HS-5 (cell line): ENCODE measurements around the gene SLIT3.

Experiments used
- DNase-seq: peaks from one replicate; pipeline ENCODE4 v3.0.0-alpha.2; 2012; ENCODE audit warnings: low read depth

SLIT3 gene

DNA sequence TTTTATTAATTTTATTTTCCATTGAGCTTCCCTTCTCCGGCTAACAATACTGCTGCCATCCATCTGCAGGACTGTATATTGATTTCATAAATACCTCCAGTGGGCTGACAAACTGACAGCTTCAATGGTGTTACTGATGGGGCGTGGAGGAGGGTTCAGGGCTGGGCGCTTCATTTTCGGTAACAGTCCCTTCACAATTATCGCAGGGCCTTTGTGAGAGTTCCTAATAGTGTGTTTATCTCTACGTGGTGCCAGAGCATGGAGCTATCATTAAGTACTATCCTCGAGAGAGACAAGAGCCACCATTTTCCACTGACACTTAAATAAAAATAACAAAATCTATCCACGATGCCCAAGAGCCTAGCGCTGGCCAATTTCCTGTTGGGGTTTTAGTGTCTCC, 414.8 kb downstream of the SLIT3 start:
- DNase-seq, result no peak

DNA sequence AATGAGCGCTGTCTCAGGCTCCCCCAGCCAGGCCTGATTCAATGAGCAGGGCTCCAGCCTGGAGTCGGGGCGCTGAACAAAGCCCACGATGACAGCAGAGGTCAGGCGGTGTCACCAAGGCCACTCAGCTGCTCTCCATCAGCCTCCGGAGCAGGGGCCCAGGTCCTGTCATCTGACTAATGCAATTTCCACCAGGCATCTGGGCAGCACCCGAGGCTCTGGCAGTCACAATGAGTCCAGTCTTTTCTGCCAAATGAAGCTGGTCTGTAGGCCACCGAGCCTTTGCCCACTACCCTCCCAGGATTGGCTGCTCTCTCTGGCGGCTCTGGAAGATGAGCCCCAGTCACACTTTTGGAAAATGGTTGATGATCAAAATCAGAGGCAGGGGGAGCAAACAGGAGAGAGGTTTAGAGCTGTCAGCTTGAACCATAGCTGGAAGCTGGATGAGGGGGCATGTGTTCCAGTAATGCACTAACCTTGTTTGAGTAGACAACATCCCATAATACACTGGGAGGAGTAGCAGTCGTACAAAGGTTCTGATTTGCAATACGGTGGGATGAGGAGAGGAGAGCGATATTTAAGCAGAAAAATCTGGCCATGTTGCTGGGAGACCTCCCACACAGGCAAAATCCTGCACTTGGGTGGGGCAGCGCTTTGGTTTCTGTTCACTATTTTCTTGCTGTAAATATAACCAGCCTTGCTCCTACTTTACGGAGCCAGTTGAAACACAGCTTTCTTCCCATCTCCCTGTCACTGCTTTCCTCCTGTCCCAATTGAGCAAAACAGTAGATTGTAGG, 415.4 kb downstream of the SLIT3 start:
- no peak for DNase-seq

DNA sequence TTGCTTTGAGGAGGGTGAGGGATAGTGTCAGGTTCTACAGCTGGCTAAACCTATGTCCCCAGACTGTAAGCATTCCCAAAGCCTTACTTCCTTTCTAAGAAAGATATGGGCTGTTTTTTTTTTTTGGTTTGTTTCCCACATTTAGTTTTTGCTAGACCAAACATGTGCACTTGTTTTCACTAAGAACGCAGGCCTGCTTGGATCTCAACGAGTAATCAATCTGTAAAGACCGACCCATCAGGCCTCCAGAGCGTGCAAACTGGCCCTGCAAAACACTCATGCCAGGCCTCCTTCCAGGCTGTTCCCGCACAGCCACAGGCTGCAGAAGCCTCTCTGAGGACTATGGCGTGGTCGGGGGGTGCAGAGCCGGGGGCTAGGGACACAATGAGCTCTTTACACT, 416.9 kb downstream of the SLIT3 start:
- DNase-seq, result no peak

DNA sequence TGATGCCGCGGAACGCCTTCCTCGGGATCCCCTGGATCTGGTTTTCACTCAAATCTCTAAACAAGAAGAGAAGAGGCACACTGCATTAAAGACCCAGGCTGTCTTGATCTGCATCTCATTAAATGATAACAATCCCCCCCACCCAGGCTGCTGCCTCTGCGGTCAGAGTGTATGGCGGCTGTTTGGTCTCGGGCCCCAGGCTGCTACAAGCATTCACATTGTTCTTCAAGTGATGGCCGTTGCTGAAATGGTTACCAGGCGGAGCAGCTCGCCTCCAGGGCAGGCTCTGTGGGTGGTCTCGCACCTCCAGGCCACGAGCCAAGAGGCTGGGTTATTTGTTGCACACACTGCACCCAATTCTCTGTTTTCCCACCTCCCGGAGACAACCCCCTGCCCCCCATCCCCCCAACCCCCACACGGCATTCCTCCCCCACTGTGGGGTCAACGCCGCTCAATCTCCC, 417.6 kb downstream of the SLIT3 start:
- DNase-seq, result no peak

DNA sequence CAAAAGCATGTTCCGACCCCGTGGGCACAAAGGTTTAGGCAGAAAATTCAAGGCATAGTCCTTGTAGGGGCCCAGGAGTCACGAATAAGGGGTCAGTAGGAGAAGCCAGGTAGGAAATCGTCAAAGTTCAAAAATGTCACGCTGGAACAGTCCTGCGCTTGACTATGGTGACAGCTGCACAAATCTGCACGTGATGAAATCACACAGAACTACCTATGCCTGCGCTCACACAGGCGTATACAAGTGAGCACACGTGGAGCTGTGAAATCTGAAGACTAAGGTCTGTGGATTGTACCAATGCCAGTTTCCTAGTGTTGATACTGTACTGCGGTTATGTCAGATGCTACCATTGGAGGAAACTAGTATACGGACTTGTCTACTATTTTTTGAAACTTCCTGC, 418.7 kb downstream of the SLIT3 start:
- no peak for DNase-seq

DNA sequence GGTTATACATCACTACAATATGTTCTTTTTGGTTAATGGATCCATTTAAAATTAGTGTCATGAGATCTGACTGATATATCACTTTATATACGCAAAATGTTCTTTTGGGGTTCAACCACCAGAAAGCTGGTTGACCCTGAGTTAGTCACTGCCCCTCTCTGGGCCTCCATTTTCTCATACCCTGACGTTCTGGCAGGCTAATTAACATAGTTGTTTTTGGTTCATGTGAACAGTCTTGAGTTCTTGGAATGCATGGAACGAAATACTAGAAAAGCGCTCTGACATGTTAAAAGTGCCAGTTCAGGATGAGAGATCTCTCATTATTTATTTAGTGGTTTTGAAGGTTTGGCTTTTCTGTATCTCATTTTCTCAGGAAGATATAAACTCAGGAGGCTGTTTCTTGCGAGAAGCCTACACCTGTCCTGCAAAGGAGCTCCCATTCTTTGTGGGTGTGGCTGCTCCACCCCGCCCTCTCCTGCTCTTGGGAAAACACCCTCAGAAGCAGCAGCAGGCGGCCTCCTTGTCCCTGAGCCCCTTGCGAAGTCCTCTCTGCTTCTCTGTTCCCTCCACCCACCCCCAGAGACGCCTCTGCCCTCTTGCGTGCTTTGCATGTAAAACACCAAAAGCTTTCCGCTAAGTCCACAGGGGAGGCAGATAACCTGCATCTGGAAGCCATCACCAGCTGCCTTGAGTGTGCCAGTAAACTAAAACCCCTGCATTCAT, 419.4 kb downstream of the SLIT3 start:
- no peak for DNase-seq

DNA sequence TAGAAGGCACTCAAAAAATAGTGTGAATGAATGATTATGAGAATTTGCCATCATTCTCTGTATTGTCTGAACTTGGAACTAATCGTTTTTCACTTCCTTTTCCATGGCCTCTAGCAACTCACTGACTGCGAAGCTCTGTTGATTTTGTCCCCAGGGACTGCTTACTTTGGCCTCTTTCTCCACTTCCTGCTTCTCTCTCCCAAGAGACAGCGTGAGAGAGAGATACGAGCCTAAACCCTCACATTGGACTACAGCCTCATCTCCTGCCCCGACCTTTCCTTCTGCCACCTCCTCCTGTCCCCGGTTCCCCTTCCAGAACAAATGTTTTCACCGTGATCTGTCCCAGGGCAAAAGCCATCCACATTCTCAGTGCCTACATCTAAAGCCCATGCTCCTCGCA, 421.0 kb downstream of the SLIT3 start:
- no peak for DNase-seq

DNA sequence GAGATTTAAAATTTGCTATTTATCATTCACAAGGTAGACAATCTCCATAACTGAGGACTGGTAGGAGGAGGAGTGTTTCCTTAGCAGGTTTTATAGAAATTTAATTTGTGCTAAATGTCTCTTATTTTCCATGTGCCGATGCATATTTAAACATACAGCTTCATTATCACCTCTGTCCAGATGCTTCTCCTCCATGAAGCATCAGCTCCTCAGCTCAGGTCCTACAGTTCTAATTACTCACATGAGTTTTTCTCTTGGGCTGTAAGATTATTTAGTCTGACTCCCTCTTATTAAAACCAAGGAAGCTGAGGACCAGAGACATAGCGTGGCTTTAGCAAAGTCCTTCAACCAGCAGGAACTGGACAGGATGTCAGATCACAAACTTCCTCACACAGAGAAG, 421.6 kb downstream of the SLIT3 start:
- no peak for DNase-seq

DNA sequence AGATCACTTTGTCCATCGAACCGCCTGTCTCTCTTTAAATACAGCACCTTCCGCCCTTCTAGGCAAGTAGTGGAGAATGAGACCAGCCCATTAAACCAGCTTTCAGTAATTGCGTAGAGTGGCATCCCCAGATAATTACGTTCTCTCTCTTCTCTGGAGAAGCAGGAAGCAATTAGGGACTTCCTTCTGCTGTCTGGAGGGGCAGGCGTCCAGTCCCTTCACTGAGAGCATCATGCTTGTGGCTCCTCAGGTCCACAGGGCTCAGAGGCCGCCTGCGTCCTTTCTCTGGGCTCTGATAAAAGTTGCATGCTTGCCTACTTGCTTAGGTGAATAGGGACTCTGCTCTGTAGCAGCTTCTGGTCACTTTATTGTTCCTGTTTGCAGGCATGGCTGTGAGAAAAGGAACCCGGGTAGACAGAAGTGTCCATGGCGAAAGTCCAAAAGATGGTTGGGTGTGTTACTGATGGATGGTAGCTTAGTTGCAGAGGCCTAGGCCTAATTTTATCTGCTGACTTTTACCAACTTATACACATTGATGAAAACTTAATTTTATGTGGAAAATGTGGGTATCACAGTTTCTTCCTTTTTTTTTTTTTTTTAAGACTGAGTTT, 422.7 kb downstream of the SLIT3 start:
- DNase-seq, result no peak

DNA sequence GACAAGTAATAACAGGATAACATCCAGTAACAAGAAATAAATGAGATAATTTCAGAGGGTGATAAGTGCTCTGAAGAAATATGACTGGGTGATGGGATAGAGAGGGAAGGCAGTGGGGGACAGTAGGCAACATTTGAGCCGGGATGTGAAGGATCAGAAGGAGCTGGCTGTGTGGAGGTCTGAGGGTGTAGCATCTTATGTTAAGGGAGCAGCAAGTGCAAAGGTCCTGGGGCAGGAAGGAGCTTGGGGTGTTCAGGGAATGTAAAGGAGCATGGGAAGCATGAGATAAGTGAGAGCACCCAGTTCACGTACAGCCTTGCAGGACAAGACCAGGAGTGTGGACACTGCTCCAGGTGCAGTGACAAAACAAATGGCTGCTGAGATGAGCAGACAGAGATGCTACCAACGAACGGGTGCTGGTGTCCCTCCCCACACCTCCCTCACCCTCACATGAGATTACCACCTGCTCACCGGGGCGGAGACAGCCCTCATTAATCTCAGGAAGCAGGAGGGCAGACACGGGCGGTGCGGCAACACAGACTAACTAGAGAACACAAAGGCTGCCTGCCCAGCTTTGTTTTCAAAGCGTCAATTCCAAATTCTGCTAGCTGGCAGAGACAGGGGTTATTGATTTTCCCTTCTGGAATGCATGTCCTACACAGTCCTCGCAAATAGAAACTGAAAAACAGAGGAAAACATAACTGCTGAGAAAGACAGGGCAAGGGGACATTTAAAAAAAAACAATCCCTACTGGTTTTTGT, 423.6 kb downstream of the SLIT3 start:
- no peak for DNase-seq

DNA sequence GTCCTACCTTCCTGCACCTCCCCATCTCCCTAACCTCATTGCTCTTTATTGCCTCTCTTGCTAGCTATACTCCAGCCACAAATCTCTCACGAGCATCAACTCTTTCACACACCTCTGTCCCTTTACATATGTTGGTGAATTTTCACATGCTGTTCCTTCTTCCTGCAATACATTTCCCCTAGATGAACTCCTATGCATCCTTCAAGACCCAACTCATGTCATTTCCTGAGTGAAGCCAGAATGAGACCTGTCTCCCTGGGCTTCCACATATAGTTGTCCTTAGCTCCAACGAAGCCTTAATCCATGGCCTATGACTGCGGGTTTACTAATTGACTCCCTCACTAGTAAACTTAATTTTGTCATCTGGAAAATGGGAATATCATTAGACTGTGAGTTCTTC, 424.5 kb downstream of the SLIT3 start:
- no peak for DNase-seq

DNA sequence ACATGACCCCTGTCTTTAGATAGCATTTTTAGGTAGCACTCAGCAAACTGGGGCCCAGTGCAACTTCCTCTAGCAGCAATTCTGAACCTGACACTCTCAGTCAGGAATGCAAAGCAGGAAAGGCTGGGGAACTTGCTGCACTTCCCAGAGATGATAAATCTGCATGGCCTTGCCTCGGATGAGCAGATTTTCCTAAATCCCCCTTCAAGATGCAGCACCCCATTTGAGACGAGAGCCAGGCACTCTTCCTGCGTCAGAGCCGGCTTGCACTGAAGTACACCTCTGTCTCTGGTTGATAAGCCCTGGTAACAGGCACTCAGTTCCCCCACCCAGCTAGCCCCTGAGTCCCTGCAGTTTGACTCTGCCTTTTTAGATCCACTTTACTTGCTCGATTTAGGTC, 425.1 kb downstream of the SLIT3 start:
- DNase-seq, result no peak

DNA sequence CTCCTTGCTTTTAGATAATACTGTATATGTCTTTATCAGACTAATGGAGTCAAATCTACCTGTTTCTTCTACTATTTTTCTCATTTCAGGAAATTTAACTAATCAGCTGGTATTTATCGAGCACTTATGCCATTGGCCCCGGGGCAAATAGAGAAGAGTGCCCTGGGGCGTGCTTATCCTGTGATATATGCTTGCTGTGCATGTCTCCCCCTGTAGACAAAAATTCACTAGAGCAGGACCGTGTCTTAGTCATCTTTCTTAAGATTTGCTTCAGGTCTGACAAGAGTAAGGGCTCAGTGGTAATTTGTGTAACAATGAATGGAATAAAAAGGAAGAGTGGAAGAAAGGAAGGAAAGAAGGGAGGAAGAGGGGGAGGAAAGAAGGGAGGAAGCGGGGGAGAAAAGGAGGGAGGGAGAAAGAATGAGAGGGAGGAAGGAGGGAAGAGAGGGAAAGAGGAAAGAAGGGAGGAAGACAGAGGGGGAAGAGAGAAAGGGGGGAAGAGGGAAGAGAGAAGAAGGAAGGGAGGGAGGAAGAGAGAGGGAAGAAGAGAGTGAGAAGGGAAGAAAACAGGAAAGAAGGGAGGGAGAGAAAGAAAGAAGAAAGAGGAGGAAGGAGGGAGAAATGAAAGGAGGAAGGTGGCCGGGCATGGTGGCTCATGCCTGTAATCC, 426.1 kb downstream of the SLIT3 start:
- DNase-seq, result no peak

DNA sequence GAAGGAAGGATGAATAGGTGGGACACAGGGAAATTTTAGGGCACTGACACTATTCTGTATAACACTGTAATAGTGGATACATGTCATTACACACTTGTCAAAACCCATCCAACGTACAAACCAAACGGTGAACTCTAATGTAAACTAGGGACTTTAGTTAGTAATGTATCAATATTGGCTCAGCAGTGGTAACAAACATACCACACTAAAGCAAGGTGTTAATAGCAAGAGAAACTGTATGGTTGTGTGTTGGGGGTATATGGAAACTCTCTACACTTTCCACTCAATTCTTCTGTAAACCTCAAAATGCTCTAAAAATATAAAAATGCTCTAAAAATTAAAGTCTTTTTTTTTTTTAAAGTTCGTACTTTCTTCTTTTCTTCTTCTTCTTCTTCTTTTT, 428.7 kb downstream of the SLIT3 start:
- DNase-seq, result no peak

DNA sequence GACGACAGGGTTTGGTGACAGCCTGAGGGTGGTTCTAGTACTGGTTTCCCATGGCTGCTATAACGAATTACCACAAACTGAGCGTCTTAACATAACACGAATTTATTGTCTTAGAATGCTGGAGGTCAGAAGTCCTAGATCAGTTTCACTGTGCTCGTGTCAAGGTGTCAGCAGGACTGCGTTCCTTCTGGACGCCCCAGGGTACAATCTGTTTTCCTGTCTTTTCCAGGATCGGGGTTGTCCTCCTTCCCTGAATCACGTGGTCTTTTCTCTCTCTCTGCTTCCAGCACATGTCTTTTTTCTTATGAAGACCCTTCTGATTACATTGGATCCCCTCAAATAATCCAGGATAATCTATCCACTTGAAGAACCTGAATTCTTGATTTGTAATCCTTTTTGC, 430.0 kb downstream of the SLIT3 start:
- DNase-seq, result no peak

DNA sequence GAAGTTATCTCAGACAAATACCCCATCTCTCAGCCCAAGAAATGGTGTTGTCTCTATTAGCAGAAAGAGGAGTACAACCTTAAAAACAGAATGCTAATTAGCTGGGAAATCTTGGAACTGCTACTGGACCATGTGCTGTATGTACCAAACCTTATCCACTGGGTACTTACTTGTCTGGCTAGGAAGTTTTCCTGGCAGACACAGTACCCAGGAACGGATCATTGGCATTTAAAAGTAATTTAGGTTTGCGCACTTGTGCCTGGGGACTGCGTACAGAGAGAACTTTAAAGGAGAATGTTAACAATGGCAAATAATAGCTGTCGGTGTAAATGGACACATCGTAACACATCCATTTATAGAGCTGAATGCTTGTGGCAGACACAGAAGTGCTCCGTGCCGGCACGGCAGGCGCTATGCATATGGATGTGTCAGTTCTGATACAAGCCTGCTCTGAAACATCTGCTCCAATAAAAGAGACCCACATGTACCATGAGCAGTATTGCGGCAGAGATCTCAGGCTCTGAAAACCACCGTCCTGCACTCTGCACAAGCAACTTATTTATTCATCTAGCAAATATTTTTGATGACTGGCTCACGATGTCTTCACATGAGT, 431.2 kb downstream of the SLIT3 start:
- DNase-seq, result no peak

DNA sequence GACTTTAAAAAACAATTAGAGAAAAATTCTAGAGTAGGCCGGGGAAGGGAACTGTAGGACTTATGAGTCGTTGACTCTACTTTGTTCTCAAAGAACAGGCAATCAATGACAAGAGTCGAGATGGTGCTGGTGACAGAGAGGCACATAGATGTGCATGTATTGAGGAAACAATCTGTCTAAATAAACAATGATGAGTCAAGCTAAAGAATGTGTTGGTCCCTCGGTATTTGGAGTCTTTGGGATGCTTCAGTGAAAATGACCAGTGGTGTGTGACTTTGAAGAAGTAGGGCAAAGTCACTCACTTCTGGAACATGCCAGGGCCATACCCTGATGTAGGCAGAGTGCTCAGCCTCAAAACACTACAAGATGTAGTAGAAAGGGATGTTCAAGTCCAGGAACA, 433.7 kb downstream of the SLIT3 start:
- no peak for DNase-seq

DNA sequence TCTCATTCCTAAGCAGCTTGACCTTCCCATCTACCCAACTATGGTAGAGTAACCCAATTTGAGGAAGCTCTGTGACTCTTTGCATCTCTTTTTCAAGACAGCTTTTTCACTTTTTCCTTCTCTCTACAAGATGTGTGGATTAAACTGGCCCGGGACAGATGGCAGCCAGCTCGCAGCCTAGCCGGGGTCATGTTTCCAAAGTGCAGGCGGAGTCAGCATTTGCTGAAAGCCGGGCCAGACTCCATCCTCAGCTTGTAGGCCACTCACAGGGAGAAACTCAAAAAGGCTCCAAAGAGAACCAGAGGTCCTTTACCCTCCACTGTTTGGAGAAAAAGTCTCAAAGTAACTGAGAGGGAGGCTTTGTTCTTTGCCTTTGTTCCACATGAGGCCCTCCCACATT, 435.0 kb downstream of the SLIT3 start:
- DNase-seq, result no peak

DNA sequence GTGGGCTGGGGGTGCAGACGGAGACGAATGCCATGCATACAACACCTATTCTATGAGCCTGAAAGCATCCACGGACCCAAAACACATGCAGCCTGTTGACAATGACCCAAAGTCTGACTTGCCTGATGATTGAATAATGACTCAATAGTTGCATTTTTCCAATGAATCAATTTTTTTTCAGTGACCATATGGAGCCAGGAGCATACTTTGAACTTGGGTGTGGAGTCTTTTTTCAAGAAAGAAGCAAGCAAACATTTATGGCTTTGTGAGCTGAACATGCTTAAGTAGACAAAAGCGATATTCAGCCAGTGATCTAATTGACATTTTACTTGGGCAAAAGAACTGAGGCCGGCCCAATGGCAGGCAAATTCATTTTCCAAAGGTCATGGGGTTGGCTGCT, 437.9 kb downstream of the SLIT3 start:
- DNase-seq, result no peak

DNA sequence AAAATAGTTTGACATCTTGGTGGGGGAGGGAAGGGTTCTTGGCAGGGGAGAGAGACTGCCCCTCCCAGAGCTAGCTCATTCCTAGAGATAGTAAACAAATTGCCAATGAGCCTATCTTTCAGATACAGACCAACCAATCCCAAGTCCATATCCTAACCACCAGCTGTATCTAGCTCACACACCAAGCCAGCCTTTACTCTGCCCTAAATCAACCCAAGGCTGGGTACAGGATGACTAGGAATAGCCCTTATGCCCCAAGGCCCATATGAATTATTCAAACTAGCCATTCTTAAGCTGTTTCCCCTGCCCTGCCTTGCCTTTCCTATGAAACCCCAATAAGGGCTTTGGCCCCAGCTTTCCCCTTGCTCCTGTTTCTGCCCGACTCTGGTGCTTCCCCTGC, 440.4 kb downstream of the SLIT3 start:
- no peak for DNase-seq

DNA sequence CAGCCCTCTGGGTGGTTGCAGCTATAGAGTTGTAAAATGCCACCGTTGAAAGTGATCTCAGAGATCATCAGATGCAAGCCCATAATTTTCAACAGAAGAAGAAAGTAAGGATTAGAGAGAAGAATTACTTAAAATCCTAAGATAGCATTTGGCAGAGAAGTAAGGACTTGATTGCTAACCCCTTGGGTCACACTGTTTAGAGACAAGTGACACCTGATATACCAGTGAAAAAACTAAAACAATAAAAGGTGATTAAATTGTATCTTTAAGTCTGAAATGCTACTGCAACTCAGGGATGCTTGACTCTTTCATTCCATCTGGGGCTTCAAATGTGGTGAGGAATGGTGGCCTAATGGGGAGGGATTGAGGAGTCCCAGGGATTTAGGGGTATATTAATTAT, 440.9 kb downstream of the SLIT3 start:
- DNase-seq, result no peak

DNA sequence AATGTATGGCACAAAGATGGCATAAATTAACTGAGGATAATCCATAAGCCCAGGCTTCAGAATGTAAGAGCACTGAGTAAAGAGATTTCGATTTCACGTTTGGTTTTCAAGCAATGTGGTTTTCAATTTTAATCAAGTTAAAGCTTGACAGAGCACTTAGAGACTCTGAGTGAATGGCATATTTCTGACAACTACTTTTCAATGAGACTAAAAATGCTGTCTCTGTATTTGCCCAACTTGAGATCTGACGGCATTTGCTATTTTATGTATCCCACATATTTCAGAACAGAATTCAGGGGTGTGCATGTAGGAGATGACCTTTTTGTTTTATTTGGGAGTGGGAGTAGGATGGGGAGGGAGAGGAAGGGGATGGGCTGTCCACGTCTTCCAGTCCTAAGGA, 441.5 kb downstream of the SLIT3 start:
- DNase-seq, result no peak
